GM23338 (cell line): Measurements from ENCODE around the gene PEDS1. TPM values are rescaled to one million over a fixed set of nuclear protein-coding genes. Genes with fewer than 3 reads are reported as not detected.

Experiments used
- ATAC-seq: fragments of 200-7000 bp; cut with Tn5 transposase; 3 replicates; pipeline ENCODE4 v1.9.1; 2020
- DNase-seq: peaks from one replicate; pipeline ENCODE4 v3.0.0-alpha.2; 2015; ENCODE audit warnings: low spot score
- H2AFZ ChIP-seq: fragments of 200-600 bp; sonication (generic); 2 replicates; pipeline ENCODE4 v1.8.0; 2016; ENCODE audit warnings: antibody characterized with exemption, mild to moderate bottlenecking, moderate library complexity
- H3F3A ChIP-seq: fragments of 200-600 bp; sonication (generic); replicated peaks from 2 replicates; pipeline ENCODE4 v1.8.0; 2017; ENCODE audit warnings: antibody characterized with exemption, mixed run types, low read depth
- H3K27ac ChIP-seq: fragments of 200-600 bp; sonication (generic); 2 replicates; pipeline ENCODE4 v1.6.1; 2016; ENCODE audit warnings: low read depth
- H3K27me3 ChIP-seq: fragments of 200-600 bp; sonication (generic); 2 replicates; pipeline ENCODE4 v1.8.0; 2016; ENCODE audit warnings: mild to moderate bottlenecking, mixed run types, moderate library complexity; ENCODE audit not compliant: insufficient read depth
- H3K36me3 ChIP-seq: fragments of 200-600 bp; sonication (generic); 2 replicates; pipeline ENCODE4 v1.8.0; 2016; ENCODE audit warnings: mild to moderate bottlenecking; ENCODE audit not compliant: insufficient read depth
- H3K4me1 ChIP-seq: fragments of 200-600 bp; sonication (generic); 2 replicates; pipeline ENCODE4 v1.8.0; 2016; ENCODE audit warnings: mild to moderate bottlenecking, moderate library complexity; ENCODE audit not compliant: insufficient read depth
- H3K4me2 ChIP-seq: fragments of 200-600 bp; sonication (generic); 2 replicates; pipeline ENCODE4 v1.7.1; 2017; ENCODE audit warnings: mixed run types
- H3K4me3 ChIP-seq: fragments of 200-600 bp; sonication (generic); 2 replicates; pipeline ENCODE4 v1.6.1; 2016; ENCODE audit warnings: mixed run types
- H3K79me2 ChIP-seq: fragments of 200-600 bp; sonication (generic); replicated peaks from 2 replicates; pipeline ENCODE4 v1.8.0; 2017; ENCODE audit warnings: mild to moderate bottlenecking; ENCODE audit not compliant: insufficient read depth
- H3K9me2 ChIP-seq: fragments of 200-600 bp; sonication (generic); 2 replicates; pipeline ENCODE4 v1.8.0; 2017; ENCODE audit not compliant: insufficient read depth
- H4K20me1 ChIP-seq: fragments of 200-600 bp; sonication (generic); replicated peaks from 2 replicates; pipeline ENCODE4 v1.8.0; 2017; ENCODE audit warnings: mild to moderate bottlenecking; ENCODE audit not compliant: insufficient read depth
- H3K27ac Mint-ChIP-seq: 2 replicates; pipeline ENCODE4 v1.8.0; 2020; ENCODE audit warnings: inconsistent platforms, mild to moderate bottlenecking, moderate library complexity, mixed read lengths
- H3K27me3 Mint-ChIP-seq: 3 replicates; pipeline ENCODE4 v1.8.0; 2022; ENCODE audit warnings: low read depth, mild to moderate bottlenecking, moderate library complexity, mixed read lengths, inconsistent platforms; ENCODE audit not compliant: insufficient read depth, poor library complexity
- H3K36me3 Mint-ChIP-seq: 3 replicates; pipeline ENCODE4 v1.8.0; 2021; ENCODE audit warnings: low read depth, mild to moderate bottlenecking, inconsistent platforms, moderate library complexity, mixed read lengths
- H3K4me1 Mint-ChIP-seq: 3 replicates; pipeline ENCODE4 v1.8.0; 2020; ENCODE audit warnings: mild to moderate bottlenecking, inconsistent platforms, mixed read lengths
- H3K4me3 Mint-ChIP-seq: 3 replicates; pipeline ENCODE4 v1.8.0; 2021; ENCODE audit warnings: moderate library complexity, mild to moderate bottlenecking, inconsistent platforms, mixed read lengths
- H3K9me3 Mint-ChIP-seq: 3 replicates; pipeline ENCODE4 v1.8.0; 2020; ENCODE audit warnings: moderate library complexity, mild to moderate bottlenecking, inconsistent platforms, mixed read lengths
- CREB1 ChIP-seq: fragments of 250-450 bp; sonication (Bioruptor Pico); IDR thresholded peaks from 2 replicates; pipeline ENCODE4 v1.5.0; 2020; ENCODE audit warnings: low read depth, mild to moderate bottlenecking, moderate library complexity
- EZH2 ChIP-seq: fragments of 200-600 bp; sonication (generic); IDR thresholded peaks from one replicate; pipeline ENCODE4 v1.8.0; 2017; ENCODE audit warnings: antibody characterized with exemption, mild to moderate bottlenecking, low read depth; ENCODE audit not compliant: unreplicated experiment
- EZH2phosphoT487 ChIP-seq: fragments of 200-600 bp; sonication (generic); IDR thresholded peaks from one replicate; pipeline ENCODE4 v1.8.1; 2018; ENCODE audit warnings: antibody characterized with exemption; ENCODE audit not compliant: unreplicated experiment
- JUNB ChIP-seq: IDR thresholded peaks from one replicate; pipeline ENCODE4 v1.6.1; 2016; ENCODE audit warnings: antibody characterized with exemption; ENCODE audit not compliant: unreplicated experiment
- NANOG ChIP-seq: IDR thresholded peaks from 2 replicates; pipeline ENCODE4 v1.6.1; 2016; ENCODE audit warnings: antibody characterized with exemption, borderline replicate concordance
- POLR2AphosphoS5 ChIP-seq: IDR thresholded peaks from 2 replicates; pipeline ENCODE4 v1.6.1; 2016; ENCODE audit warnings: antibody characterized with exemption, low read depth
- STAT1 ChIP-seq: IDR thresholded peaks from one replicate; pipeline ENCODE4 v1.6.1; 2016; ENCODE audit warnings: antibody characterized with exemption; ENCODE audit not compliant: unreplicated experiment
- ZNF114 ChIP-seq: fragments of 250-450 bp; sonication (Bioruptor Pico); IDR thresholded peaks from 2 replicates; pipeline ENCODE4 v1.5.0; 2020; ENCODE audit warnings: mild to moderate bottlenecking, moderate library complexity
- ZNF331 ChIP-seq: fragments of 250-450 bp; sonication (Bioruptor Pico); IDR thresholded peaks from 2 replicates; pipeline ENCODE4 v1.5.0; 2020; ENCODE audit warnings: low read depth, mild to moderate bottlenecking, moderate library complexity
- polyA plus RNA-seq: library from polyadenylated mRNA; unstranded; fragments of >200 nt; fragmentation: Nextera tagmentation; extraction: Ambion mirVana; gene quantifications from 2 replicates; pipeline ENCODE4 v1.2.1, GENCODE V29; 2016
- total RNA-seq: library from RNA; depleted of rRNA; stranded (reverse); fragments of >200 nt; shearing (Covaris generic); gene quantifications from 2 replicates; pipeline ENCODE4 v1.2.3, GENCODE V29; 2014
- TF ChIP-seq, protein P1 (sequence below), 2 experiments: fragments of 200-600 bp in 1 of 2; sonication (generic) in 1 of 2; conservative IDR thresholded peaks; 2 replicates each; pipeline versions ENCODE4 v1.5.1 to v1.6.1; 2016 to 2017; ENCODE audit warnings: antibody characterized with exemption in 2 of 2, low read depth in 2 of 2, mild to moderate bottlenecking in 2 of 2, moderate library complexity in 1 of 2
- TF ChIP-seq, protein P2 (sequence below): IDR thresholded peaks from 2 replicates; pipeline ENCODE4 v1.6.1; 2016; ENCODE audit warnings: antibody characterized with exemption
- TF ChIP-seq, protein P3 (sequence below): IDR thresholded peaks from one replicate; pipeline ENCODE4 v1.6.1; 2018; ENCODE audit warnings: antibody characterized with exemption; ENCODE audit not compliant: unreplicated experiment
- TF ChIP-seq, protein P4 (sequence below): fragments of 250-450 bp; sonication (Bioruptor Pico); IDR thresholded peaks from 2 replicates; pipeline ENCODE4 v1.5.0; 2020; ENCODE audit warnings: mild to moderate bottlenecking, moderate library complexity

The PEDS1 gene
- total and polyA plus RNA-seq, 2 experiments from 2014 or later: 34.5 to 43.6 TPM

DNA sequence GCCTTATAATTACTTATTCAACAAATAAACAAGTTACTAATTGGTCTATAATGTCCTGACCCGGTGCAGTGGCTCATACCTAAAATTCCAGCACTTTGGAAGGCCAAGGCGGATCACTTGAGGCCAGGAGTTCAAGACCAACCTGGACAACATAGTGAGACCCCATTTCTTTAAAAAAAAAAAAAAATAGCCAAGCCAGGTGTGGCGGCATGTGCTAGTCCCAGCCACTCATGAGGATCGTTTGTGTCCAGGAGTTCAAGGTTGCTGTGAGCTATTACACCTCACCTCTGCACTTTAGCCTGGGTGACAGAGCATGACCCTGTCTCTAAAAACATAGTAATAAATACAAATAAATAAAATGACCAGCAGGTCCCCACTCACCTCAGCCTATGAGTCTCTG, 30.8 kb downstream of the PEDS1 start:
- H3K4me2 ChIP-seq: no peak overlapping the region
- no peaks in the 10 kb centered on the region for H3K79me2 ChIP-seq
- Mint-ChIP-seq H3K27ac (no peak overlapping the region), H3K4me1 (peaks cover 4% of the 10 kb centered on the region; the same call in 2 of the 3 replicates), H3K27me3 (peaks cover 7% of the 10 kb centered on the region), H3K4me3 (no peak overlapping the region), H3K9me3 (peaks cover 2% of the 10 kb centered on the region; the same call in 1 of the 3 replicates), H3K36me3 (peaks cover 44% of the 10 kb centered on the region)
- H3K4me1 ChIP-seq: no peaks in the 10 kb centered on the region
- no peaks in the 10 kb centered on the region for H3K27me3 ChIP-seq
- H3K4me3 ChIP-seq: no peak overlapping the region
- H2AFZ ChIP-seq: no peak overlapping the region
- no peaks in the 10 kb centered on the region; the same call in 1 of the 2 replicates for H3F3A ChIP-seq
- peaks cover 6% of the 10 kb centered on the region; the same call in 1 of the 2 replicates for H4K20me1 ChIP-seq
- no peaks in the 10 kb centered on the region; the same call in 1 of the 2 replicates for H3K36me3 ChIP-seq
- H3K9me2 ChIP-seq: no peaks in the 10 kb centered on the region
- DNase-seq (no peak), ATAC-seq (no peak)
- no peak overlapping the region for H3K27ac ChIP-seq
- TF ChIP-seq STAT1 (no peak), ZNF331 (CRISPR knock-in tag) (no peak), NANOG (no peak), EZH2 (no peak), POLR2AphosphoS5 (no peak), JUNB (no peak), ZNF114 (no peak), CREB1 (CRISPR knock-in tag) (no peak), EZH2phosphoT487 (no peak)
- TF ChIP-seq, protein P1, sequence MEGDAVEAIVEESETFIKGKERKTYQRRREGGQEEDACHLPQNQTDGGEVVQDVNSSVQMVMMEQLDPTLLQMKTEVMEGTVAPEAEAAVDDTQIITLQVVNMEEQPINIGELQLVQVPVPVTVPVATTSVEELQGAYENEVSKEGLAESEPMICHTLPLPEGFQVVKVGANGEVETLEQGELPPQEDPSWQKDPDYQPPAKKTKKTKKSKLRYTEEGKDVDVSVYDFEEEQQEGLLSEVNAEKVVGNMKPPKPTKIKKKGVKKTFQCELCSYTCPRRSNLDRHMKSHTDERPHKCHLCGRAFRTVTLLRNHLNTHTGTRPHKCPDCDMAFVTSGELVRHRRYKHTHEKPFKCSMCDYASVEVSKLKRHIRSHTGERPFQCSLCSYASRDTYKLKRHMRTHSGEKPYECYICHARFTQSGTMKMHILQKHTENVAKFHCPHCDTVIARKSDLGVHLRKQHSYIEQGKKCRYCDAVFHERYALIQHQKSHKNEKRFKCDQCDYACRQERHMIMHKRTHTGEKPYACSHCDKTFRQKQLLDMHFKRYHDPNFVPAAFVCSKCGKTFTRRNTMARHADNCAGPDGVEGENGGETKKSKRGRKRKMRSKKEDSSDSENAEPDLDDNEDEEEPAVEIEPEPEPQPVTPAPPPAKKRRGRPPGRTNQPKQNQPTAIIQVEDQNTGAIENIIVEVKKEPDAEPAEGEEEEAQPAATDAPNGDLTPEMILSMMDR (conservative IDR thresholded peaks at IDR 0.05; ENCODE audit: low read depth in 2 of 2): no peak
- TF ChIP-seq, protein P2, sequence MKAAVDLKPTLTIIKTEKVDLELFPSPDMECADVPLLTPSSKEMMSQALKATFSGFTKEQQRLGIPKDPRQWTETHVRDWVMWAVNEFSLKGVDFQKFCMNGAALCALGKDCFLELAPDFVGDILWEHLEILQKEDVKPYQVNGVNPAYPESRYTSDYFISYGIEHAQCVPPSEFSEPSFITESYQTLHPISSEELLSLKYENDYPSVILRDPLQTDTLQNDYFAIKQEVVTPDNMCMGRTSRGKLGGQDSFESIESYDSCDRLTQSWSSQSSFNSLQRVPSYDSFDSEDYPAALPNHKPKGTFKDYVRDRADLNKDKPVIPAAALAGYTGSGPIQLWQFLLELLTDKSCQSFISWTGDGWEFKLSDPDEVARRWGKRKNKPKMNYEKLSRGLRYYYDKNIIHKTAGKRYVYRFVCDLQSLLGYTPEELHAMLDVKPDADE: no peak
- TF ChIP-seq, protein P3, sequence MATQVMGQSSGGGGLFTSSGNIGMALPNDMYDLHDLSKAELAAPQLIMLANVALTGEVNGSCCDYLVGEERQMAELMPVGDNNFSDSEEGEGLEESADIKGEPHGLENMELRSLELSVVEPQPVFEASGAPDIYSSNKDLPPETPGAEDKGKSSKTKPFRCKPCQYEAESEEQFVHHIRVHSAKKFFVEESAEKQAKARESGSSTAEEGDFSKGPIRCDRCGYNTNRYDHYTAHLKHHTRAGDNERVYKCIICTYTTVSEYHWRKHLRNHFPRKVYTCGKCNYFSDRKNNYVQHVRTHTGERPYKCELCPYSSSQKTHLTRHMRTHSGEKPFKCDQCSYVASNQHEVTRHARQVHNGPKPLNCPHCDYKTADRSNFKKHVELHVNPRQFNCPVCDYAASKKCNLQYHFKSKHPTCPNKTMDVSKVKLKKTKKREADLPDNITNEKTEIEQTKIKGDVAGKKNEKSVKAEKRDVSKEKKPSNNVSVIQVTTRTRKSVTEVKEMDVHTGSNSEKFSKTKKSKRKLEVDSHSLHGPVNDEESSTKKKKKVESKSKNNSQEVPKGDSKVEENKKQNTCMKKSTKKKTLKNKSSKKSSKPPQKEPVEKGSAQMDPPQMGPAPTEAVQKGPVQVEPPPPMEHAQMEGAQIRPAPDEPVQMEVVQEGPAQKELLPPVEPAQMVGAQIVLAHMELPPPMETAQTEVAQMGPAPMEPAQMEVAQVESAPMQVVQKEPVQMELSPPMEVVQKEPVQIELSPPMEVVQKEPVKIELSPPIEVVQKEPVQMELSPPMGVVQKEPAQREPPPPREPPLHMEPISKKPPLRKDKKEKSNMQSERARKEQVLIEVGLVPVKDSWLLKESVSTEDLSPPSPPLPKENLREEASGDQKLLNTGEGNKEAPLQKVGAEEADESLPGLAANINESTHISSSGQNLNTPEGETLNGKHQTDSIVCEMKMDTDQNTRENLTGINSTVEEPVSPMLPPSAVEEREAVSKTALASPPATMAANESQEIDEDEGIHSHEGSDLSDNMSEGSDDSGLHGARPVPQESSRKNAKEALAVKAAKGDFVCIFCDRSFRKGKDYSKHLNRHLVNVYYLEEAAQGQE: no peak
- TF ChIP-seq, protein P4, sequence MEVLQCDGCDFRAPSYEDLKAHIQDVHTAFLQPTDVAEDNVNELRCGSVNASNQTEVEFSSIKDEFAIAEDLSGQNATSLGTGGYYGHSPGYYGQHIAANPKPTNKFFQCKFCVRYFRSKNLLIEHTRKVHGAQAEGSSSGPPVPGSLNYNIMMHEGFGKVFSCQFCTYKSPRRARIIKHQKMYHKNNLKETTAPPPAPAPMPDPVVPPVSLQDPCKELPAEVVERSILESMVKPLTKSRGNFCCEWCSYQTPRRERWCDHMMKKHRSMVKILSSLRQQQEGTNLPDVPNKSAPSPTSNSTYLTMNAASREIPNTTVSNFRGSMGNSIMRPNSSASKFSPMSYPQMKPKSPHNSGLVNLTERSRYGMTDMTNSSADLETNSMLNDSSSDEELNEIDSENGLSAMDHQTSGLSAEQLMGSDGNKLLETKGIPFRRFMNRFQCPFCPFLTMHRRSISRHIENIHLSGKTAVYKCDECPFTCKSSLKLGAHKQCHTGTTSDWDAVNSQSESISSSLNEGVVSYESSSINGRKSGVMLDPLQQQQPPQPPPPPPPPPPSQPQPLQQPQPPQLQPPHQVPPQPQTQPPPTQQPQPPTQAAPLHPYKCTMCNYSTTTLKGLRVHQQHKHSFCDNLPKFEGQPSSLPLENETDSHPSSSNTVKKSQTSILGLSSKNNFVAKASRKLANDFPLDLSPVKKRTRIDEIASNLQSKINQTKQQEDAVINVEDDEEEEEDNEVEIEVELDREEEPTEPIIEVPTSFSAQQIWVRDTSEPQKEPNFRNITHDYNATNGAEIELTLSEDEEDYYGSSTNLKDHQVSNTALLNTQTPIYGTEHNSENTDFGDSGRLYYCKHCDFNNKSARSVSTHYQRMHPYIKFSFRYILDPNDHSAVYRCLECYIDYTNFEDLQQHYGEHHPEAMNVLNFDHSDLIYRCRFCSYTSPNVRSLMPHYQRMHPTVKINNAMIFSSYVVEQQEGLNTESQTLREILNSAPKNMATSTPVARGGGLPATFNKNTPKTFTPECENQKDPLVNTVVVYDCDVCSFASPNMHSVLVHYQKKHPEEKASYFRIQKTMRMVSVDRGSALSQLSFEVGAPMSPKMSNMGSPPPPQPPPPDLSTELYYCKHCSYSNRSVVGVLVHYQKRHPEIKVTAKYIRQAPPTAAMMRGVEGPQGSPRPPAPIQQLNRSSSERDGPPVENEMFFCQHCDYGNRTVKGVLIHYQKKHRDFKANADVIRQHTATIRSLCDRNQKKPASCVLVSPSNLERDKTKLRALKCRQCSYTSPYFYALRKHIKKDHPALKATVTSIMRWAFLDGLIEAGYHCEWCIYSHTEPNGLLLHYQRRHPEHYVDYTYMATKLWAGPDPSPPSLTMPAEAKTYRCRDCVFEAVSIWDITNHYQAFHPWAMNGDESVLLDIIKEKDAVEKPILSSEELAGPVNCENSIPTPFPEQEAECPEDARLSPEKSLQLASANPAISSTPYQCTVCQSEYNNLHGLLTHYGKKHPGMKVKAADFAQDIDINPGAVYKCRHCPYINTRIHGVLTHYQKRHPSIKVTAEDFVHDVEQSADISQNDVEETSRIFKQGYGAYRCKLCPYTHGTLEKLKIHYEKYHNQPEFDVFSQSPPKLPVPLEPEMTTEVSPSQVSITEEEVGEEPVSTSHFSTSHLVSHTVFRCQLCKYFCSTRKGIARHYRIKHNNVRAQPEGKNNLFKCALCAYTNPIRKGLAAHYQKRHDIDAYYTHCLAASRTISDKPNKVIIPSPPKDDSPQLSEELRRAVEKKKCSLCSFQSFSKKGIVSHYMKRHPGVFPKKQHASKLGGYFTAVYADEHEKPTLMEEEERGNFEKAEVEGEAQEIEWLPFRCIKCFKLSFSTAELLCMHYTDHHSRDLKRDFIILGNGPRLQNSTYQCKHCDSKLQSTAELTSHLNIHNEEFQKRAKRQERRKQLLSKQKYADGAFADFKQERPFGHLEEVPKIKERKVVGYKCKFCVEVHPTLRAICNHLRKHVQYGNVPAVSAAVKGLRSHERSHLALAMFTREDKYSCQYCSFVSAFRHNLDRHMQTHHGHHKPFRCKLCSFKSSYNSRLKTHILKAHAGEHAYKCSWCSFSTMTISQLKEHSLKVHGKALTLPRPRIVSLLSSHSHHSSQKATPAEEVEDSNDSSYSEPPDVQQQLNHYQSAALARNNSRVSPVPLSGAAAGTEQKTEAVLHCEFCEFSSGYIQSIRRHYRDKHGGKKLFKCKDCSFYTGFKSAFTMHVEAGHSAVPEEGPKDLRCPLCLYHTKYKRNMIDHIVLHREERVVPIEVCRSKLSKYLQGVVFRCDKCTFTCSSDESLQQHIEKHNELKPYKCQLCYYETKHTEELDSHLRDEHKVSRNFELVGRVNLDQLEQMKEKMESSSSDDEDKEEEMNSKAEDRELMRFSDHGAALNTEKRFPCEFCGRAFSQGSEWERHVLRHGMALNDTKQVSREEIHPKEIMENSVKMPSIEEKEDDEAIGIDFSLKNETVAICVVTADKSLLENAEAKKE: no peak
